ENCODE measurements around the gene F8A2. TPM values are rescaled to one million over a fixed set of nuclear protein-coding genes. Genes with fewer than 3 reads are reported as not detected.
"Not testable (repeated sequence)": the region's sequence is repeated elsewhere in the genome, so short reads cannot be mapped to it uniquely, and the experiment has no call there.

The F8A2 gene
- total RNA-seq, 4 donors from 2014 or later, result not detected

GRCh38 chrX:155389634-155390033, 7.7 kb downstream of the F8A2 start:
- Histone ChIP-seq H3K4me3 (no peak overlapping the region), H3K9me3 (peaks cover 0 to 3% of the 10 kb centered on the region in 2 donors), H3K4me1 (no peaks in the 10 kb centered on the region), H3K27ac (no peak overlapping the region), H3K36me3 (no peaks in the 10 kb centered on the region), H3K27me3 (no peaks in the 10 kb centered on the region)
- DNase-seq, result no peak
- TF ChIP-seq POLR2A (IDR thresholded peaks at IDR 0.05) (no peak), CTCF (IDR thresholded peaks at IDR 0.05) (no peak)
- intact Hi-C loops (cut with DNase I; ENCODE audit: low total_unique reads), result no loop called here

- H3K27me3 ChIP-seq; H3K9me3 ChIP-seq; DNase-seq; H3K4me3 ChIP-seq; H3K4me1 ChIP-seq; intact Hi-C loops (cut with DNase I; ENCODE audit: low total_unique reads); H3K27ac ChIP-seq; H3K36me3 ChIP-seq: not testable (repeated sequence)
Measured at GRCh38 chrX:155394747-155395276, 12.9 kb downstream of the F8A2 start.

GRCh38 chrX:155406429-155406828, 24.5 kb downstream of the F8A2 start:
- no peak overlapping the region for H3K27ac ChIP-seq
- no peak overlapping the region for H3K4me3 ChIP-seq
- H3K27me3 ChIP-seq, result no peaks in the 10 kb centered on the region
- no peaks in the 10 kb centered on the region for H3K36me3 ChIP-seq
- H3K9me3 ChIP-seq, result peaks cover 0 to 7% of the 10 kb centered on the region in 2 donors
- TF ChIP-seq POLR2A (IDR thresholded peaks at IDR 0.05) (no peak), CTCF (IDR thresholded peaks at IDR 0.05) (no peak)
- no peaks in the 10 kb centered on the region for H3K4me1 ChIP-seq
- intact Hi-C loops (cut with DNase I; ENCODE audit: low total_unique reads), result no loop called here
- DNase-seq, result no peak

GRCh38 chrX:155417769-155418168, 35.9 kb downstream of the F8A2 start:
- H3K4me3 ChIP-seq, result no peak overlapping the region
- no peaks in the 10 kb centered on the region for H3K36me3 ChIP-seq
- intact Hi-C loops (cut with DNase I; ENCODE audit: low total_unique reads), result no loop called here
- no peak overlapping the region for H3K27ac ChIP-seq
- DNase-seq, result no peak
- TF ChIP-seq CTCF (IDR thresholded peaks at IDR 0.05) (no peak), POLR2A (IDR thresholded peaks at IDR 0.05) (no peak)
- no peaks in the 10 kb centered on the region for H3K4me1 ChIP-seq
- no peaks in the 10 kb centered on the region for H3K27me3 ChIP-seq
- no peaks in the 10 kb centered on the region for H3K9me3 ChIP-seq

Small RNA genes lying within 50 kb of the gene (microRNA-seq; reads per million reads assigned to microRNA genes)
- gene MIR1184-2 (ENCODE audit: borderline microRNAs expressed, borderline replicate concordance), result not detected

Small RNA genes lying within 50 kb of the gene (small RNA-seq; reads per million reads assigned to genes)
- gene MIR1184-2, result not detected

Other genes with a start within 250 kb of the F8A2 start
- gene VBP1, start 165.6 kb upstream of the F8A2 start, total RNA-seq, result 10 to 100 TPM; 27.4 to 83.6 (median 39.4) TPM
- gene RAB39B, start 117.6 kb upstream of the F8A2 start, total RNA-seq, result 1 to 10 TPM in 1 of 4 donors, under 1 TPM in 1, not detected in 2; 0.24 to 3.5 TPM
- gene CLIC2, start 47.5 kb upstream of the F8A2 start, total RNA-seq, result 10 to 100 TPM; 15.3 to 36.8 (median 21.0) TPM
- 1 to 10 TPM in 2 of 4 donors, under 1 TPM in 1, not detected in 1; 0.59 to 8.2 (median 2.6) TPM for gene F8A3, start 76.5 kb downstream of the F8A2 start, total RNA-seq
- 1 to 10 TPM in 3 of 4 donors, under 1 TPM in 1; 0.51 to 2.6 (median 1.8) TPM for gene SPRY3, start 230.5 kb downstream of the F8A2 start, total RNA-seq
- gene TMLHE, start 230.9 kb downstream of the F8A2 start, total RNA-seq, result 10 to 100 TPM in 3 of 4 donors, 1 to 10 TPM in 1; 2.4 to 42.0 (median 20.2) TPM